Thyroid gland (tissue), 4 donors: Measurements from ENCODE around the gene OBSCN. TPM values are rescaled to one million over a fixed set of nuclear protein-coding genes. Genes with fewer than 3 reads are reported as not detected.

Source experiments
- DNase-seq, 2 donors: peaks; one replicate each; pipeline ENCODE4 v3.0.0-alpha.2; 2019
- H3K27ac ChIP-seq, 3 donors: fragments of 200-600 bp; sonication (generic); 1 replicate in 2 of 3; 2 replicates in 1 of 3; pipeline ENCODE4 v1.5.1; 2016 to 2019; ENCODE audit warnings: mild to moderate bottlenecking in 1 of 3, moderate library complexity in 1 of 3
- H3K27me3 ChIP-seq: fragments of 200-600 bp; sonication (generic); one replicate; pipeline ENCODE4 v1.5.1; 2019
- H3K36me3 ChIP-seq, 2 donors: fragments of 200-600 bp; sonication (generic); one replicate each; pipeline ENCODE4 v1.5.1; 2016 to 2019
- H3K4me1 ChIP-seq, 2 donors: fragments of 200-600 bp; sonication (generic); one replicate each; pipeline ENCODE4 v1.5.1; 2017 to 2019
- H3K4me3 ChIP-seq, 3 donors: fragments of 200-600 bp; sonication (generic); replicated peaks in 1 of 3; 1 replicate in 2 of 3; 2 replicates in 1 of 3; pipeline ENCODE4 v1.5.1; 2016; ENCODE audit warnings: mild to moderate bottlenecking in 1 of 3
- H3K9me3 ChIP-seq: fragments of 200-600 bp; sonication (generic); one replicate; pipeline ENCODE4 v1.5.1; 2017
- POLR2A ChIP-seq, 2 donors: fragments of 450-650 bp; IDR thresholded peaks; one replicate each; pipeline ENCODE4 v1.6.1; 2017; ENCODE audit warnings: antibody characterized with exemption in 2 of 2, mild to moderate bottlenecking in 2 of 2, moderate library complexity in 1 of 2
- WGBS, 2 donors: methylation state at CpG; one replicate each; pipeline ENCODE4 v1.1.5; 2017; 5-methylcytosine and 5-hydroxymethylcytosine counted together
- intact Hi-C: fragments of 100-400 bp; cut with DNase I; formaldehyde crosslinking; loops from one replicate; pipeline ENCODE4 v1.15.1; 2023
- total RNA-seq, 4 donors: library from RNA; depleted of rRNA; stranded (reverse); fragments of >200 nt; gene quantifications; one replicate each; pipeline ENCODE4 v1.2.3, GENCODE V29; 2016
- TF ChIP-seq, protein P1 (sequence below), 6 experiments: fragments of 200-600 bp in 3 of 6; fragments of 450-650 bp in 3 of 6; sonication (generic) in 3 of 6; IDR thresholded peaks; one replicate each; pipeline ENCODE4 v1.5.1; 2016 to 2019; ENCODE audit warnings: antibody characterized with exemption in 6 of 6, mild to moderate bottlenecking in 2 of 6, inconsistent platforms in 1 of 6, moderate library complexity in 1 of 6

The OBSCN gene
- total RNA-seq, 4 donors from 2014 or later, result 24.0 to 35.1 (median 31.5) TPM

DNA sequence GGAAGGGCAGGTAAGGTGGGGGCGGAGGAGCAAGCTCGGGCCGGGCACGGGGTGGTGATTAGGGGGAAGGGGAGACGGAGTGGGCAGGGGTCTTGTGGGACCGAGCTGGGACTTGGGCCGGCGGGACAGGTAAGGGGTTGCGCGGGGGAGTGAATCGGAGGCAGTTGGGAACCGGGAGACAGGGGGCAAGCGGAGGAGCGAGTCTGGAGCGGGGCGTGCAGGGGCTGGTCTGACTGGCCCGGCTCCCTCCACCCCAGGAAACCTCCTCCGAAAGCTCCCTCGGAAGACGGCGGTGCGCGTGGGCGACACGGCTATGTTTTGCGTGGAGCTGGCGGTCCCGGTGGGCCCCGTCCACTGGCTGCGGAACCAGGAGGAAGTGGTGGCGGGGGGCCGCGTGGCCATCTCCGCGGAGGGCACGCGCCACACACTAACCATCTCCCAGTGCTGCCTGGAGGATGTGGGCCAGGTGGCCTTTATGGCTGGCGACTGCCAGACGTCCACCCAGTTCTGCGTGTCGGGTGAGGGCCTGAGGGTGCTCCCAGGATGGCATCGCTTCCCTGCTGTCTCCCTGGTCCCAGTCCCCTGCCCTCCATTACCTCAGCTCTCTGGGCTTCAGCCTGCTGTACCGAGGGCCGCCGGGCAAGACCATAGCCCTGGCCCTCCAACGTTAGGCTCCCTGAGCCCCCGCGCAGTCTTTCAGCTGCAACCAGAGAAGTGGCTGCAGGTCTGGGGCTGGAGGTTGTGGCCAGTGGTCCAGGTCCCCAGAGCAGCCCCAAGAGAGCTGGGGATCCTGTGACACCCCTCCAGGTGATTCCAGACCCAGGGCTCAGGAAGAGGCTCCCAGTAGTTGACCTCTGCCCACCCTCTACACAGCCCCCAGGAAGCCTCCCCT, 6.3 kb downstream of the OBSCN start:
- Histone ChIP-seq H3K27ac (no peak overlapping the region), H3K4me1 (peaks cover 4 to 14% of the 10 kb centered on the region in 2 donors), H3K27me3 (no peaks in the 10 kb centered on the region), H3K4me3 (peak overlapping the region in 1 of 3 donors; percentile 65), H3K9me3 (no peaks in the 10 kb centered on the region), H3K36me3 (peaks cover 0 to under 1% of the 10 kb centered on the region in 2 donors)
- intact Hi-C loops, result loop anchor here (10.0 kb wide), 2 partner anchors 79 to 161 kb away; no protein-coding TSS in a partner anchor
- no peak for DNase-seq
- TF ChIP-seq, protein P1, sequence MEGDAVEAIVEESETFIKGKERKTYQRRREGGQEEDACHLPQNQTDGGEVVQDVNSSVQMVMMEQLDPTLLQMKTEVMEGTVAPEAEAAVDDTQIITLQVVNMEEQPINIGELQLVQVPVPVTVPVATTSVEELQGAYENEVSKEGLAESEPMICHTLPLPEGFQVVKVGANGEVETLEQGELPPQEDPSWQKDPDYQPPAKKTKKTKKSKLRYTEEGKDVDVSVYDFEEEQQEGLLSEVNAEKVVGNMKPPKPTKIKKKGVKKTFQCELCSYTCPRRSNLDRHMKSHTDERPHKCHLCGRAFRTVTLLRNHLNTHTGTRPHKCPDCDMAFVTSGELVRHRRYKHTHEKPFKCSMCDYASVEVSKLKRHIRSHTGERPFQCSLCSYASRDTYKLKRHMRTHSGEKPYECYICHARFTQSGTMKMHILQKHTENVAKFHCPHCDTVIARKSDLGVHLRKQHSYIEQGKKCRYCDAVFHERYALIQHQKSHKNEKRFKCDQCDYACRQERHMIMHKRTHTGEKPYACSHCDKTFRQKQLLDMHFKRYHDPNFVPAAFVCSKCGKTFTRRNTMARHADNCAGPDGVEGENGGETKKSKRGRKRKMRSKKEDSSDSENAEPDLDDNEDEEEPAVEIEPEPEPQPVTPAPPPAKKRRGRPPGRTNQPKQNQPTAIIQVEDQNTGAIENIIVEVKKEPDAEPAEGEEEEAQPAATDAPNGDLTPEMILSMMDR (IDR thresholded peaks at IDR 0.05), result no peak
- TF ChIP-seq POLR2A (IDR thresholded peaks at IDR 0.05), result no peak
- whole genome bisulfite sequencing, 2 donors, result 18 to 36% methylated on average over 28 to 45 of the region's 48 CpGs

DNA sequence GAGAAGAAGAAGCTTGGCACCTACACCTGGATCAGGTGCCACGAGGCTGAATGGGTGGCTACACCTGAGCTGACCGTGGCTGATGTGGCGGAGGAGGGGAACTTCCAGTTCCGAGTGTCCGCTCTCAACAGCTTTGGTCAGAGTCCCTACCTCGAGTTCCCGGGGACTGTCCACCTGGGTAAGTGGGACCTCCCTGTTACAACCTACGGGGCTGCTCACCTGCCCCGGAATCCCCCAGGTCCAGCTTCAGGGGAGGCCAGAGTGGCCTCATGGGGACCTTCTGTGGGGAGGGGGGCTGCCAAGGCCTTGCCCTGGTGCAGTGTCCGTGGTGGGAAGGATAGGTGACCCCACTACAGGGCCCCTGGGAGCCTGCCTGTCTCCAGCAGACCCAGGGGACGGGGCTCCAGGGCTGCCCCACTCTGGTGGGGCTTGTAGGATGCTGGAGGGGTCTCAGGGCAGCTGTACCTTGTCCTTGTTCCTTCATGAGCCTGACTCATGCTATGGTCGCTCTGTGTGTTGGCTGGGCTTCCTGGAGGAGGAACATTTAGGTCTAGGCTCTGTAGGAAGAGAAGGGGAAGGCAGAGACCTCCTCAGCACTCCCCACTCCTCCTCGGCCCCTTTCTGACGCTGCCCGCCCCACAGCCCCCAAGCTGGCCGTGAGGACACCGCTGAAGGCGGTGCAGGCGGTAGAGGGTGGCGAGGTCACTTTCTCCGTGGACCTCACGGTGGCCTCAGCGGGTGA, 7.2 kb downstream of the OBSCN start:
- H3K9me3 ChIP-seq, result no peaks in the 10 kb centered on the region
- no peak overlapping the region for H3K27ac ChIP-seq
- H3K4me1 ChIP-seq, result peaks cover 4 to 14% of the 10 kb centered on the region in 2 donors
- DNase-seq, result no peak
- H3K4me3 ChIP-seq, result no peak overlapping the region
- H3K27me3 ChIP-seq, result no peaks in the 10 kb centered on the region
- intact Hi-C loops, result loop anchor here (10.0 kb wide), 2 partner anchors 80 to 160 kb away; no protein-coding TSS in a partner anchor
- WGBS, 2 donors, result 93 to 97% methylated on average over 15 of the region's 23 CpGs
- peaks cover 0 to 6% of the 10 kb centered on the region in 2 donors for H3K36me3 ChIP-seq
- TF ChIP-seq, protein P1 (IDR thresholded peaks at IDR 0.05), result no peak
- no peak for TF ChIP-seq POLR2A (IDR thresholded peaks at IDR 0.05)

DNA sequence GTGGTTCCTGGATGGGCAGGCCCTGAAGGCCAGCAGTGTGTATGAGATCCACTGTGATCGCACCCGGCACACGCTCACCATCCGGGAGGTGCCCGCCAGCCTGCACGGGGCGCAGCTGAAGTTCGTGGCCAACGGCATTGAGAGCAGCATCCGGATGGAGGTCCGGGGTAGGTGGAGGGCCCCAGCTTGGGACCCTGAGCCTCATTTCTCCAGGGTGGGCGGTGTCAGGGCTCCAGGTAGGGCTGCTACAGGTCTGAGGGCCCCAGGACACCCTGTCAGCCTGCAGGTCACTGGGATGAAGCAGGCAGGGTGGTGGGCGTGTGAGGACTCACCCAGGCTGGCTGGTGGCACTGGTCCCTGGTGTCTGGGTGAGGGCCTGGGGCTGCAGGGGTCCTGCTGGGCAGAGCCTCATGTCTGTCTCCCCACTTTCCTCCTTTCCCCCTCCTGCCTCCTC, 7.8 kb downstream of the OBSCN start:
- Histone ChIP-seq H3K27me3 (no peaks in the 10 kb centered on the region), H3K27ac (no peak overlapping the region), H3K4me1 (peaks cover 4 to 14% of the 10 kb centered on the region in 2 donors), H3K9me3 (no peaks in the 10 kb centered on the region), H3K4me3 (no peak overlapping the region), H3K36me3 (peaks cover 0 to 6% of the 10 kb centered on the region in 2 donors)
- intact Hi-C loops, result loop anchor here (10.0 kb wide), 2 partner anchors 81 to 159 kb away; no protein-coding TSS in a partner anchor
- WGBS, 2 donors, result 96 to 97% methylated on average over 11 to 13 of the region's 13 CpGs
- TF ChIP-seq, protein P1 (IDR thresholded peaks at IDR 0.05), result no peak
- TF ChIP-seq POLR2A (IDR thresholded peaks at IDR 0.05), result no peak
- no peak for DNase-seq

DNA sequence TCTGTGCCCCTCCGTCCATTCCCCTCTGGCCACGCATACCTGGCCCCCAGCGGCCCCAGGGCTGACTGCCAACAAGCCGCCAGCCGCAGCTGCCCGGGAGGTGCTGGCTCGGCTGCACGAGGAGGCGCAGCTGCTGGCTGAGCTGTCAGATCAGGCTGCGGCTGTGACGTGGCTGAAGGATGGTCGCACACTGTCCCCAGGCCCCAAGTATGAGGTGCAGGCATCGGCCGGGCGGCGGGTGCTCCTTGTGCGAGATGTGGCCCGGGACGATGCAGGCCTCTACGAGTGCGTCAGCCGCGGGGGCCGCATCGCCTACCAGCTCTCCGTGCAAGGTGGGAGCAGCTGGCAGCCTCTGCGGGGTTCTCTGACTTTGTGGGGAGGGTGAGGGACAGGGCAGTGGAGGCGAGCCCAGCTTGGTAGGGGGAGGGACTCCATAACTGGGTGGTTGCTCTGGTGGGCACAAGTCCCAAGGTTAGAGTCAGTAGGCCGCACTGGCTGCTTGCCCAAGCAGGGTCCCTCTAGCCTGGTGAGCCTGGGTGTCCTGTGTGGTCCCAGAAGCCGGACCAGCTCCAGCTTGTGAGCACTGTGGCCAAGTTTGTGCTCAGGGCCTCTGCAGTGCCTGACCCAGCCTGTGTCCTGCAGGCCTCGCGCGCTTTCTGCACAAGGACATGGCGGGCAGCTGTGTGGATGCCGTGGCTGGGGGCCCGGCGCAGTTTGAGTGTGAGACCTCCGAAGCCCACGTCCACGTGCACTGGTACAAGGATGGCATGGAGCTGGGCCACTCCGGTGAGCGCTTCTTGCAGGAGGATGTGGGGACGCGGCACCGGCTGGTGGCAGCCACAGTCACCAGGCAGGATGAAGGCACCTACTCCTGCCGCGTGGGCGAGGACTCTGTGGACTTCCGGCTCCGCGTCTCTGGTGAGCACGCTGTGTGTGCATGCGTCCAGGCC, 8.8 kb downstream of the OBSCN start:
- no peaks in the 10 kb centered on the region for H3K27me3 ChIP-seq
- H3K27ac ChIP-seq, result no peak overlapping the region
- peaks cover 4 to 14% of the 10 kb centered on the region in 2 donors for H3K4me1 ChIP-seq
- intact Hi-C loops, result loop anchor here (10.0 kb wide), 2 partner anchors 82 to 158 kb away; no protein-coding TSS in a partner anchor
- H3K4me3 ChIP-seq, result no peak overlapping the region
- H3K36me3 ChIP-seq, result peaks cover 0 to 6% of the 10 kb centered on the region in 2 donors
- H3K9me3 ChIP-seq, result no peaks in the 10 kb centered on the region
- no peak for DNase-seq
- TF ChIP-seq, protein P1 (IDR thresholded peaks at IDR 0.05), result no peak
- TF ChIP-seq POLR2A (IDR thresholded peaks at IDR 0.05), result no peak
- WGBS, 2 donors, result 93 to 95% methylated on average over 45 to 53 of the region's 53 CpGs
